HG03139 (cell line): ENCODE results near the gene YTHDC2.

Experiments used
- ATAC-seq: cut with Tn5 transposase; IDR thresholded peaks from one replicate; pipeline ENCODE4 v1.9.1; 2021; ENCODE audit not compliant: unreplicated experiment

YTHDC2 gene

GRCh38 chr5:113519412-113519811 lies 5.9 kb downstream of the YTHDC2 start:
- ATAC-seq = no peak

DNA sequence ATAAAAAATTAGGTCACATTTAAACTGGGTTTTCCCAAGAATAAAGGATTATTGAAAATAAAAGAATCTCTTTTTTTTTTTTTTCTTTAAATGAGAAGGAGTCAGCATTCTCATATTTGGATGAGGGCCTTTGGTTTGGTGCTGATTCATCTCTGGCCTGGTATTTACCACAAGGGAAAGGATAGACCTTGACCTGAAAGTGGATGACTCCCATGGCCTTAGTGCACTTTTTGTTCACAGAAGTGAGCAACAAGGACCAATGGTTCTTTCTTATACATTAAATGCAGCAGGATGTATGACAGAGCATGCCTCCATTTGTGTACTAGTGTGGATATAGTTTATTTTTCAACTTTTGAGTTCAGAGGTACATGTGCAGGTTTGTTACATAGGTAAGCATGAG lies 6.9 kb downstream of the YTHDC2 start:
- peak; percentile 60 for ATAC-seq

DNA sequence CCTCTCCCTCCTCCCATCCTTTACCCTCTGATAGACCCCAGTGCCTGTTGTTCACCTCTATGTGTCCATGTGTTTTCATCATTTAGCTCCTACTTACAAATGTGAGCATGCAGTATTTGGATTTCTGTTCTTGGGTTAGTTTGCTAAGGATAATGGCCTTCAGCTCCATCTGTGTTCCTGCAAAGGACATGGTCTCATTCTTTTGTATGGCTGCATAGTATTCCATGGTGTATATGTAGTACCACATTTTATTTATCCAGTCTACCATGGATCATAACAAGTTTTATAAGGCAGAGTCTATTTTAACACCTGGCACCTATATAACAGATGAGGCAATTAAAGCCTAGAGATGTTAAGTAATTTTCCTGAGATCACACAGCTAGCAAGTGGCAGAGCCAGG lies 7.4 kb downstream of the YTHDC2 start:
- ATAC-seq = no peak

GRCh38 chr5:113523168-113523567 lies 9.7 kb downstream of the YTHDC2 start:
- no peak for ATAC-seq

DNA sequence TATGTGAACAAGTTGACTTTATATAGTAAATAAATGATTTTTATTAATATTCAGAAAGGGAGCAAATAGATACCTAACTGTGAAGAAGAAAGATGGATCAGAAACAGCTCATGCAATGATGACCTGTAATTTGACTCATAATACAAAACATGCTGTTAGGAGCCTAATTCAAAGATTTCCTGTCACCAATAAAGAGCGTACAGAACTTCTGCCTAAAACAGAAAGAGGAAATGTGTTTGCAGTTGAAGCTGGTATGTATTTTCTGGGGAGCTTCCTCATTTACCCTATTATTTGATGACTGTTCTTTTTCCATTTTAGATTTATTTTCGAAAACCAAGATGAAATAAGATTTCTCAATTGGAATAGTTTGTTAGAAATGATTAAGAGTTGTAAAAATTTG lies 11.4 kb downstream of the YTHDC2 start:
- ATAC-seq = peak; percentile 66

DNA sequence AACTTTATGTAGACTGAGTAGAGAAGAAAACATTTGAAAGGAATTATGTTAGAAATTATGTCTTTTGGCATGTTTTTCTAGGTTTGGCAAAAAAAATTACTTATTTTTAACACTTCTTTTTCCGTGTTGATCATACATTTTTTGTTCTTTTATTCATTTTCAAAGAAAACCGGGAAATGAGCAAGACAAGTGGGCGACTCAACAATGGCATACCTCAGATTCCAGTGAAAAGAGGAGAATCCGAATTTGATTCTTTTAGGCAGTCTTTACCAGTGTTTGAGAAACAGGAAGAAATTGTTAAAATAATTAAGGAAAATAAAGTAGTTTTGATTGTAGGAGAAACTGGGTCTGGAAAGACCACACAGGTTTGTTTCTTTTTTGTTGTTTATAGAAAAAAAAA lies 12.9 kb downstream of the YTHDC2 start:
- ATAC-seq = no peak

DNA sequence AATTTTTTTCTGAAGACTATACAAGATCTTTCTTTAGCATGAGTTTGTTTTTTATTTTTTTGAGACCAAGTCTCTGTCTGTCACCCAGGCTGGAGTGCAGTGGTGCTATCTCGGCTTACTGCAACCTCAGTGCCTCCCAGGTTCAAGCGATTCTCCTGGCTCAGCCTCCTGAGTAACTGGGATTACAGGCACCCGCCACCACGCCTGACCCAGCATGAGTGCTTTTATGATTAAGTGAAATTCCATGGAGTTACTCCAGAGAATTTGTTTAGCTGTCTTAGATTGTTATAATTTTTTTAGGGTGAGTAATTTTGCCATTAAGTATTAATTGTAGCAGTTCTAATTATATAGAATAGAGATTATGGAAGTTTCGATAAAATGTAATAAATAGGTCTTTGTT lies 14.3 kb downstream of the YTHDC2 start:
- ATAC-seq = no peak

GRCh38 chr5:113531481-113532159 lies 18.1 kb downstream of the YTHDC2 start:
- no peak for ATAC-seq

- no peak for ATAC-seq
These were observed 24.8 kb downstream of the YTHDC2 start for GRCh38 chr5:113538313-113538712.

GRCh38 chr5:113546703-113547183 lies 33.2 kb downstream of the YTHDC2 start:
- no peak for ATAC-seq

DNA sequence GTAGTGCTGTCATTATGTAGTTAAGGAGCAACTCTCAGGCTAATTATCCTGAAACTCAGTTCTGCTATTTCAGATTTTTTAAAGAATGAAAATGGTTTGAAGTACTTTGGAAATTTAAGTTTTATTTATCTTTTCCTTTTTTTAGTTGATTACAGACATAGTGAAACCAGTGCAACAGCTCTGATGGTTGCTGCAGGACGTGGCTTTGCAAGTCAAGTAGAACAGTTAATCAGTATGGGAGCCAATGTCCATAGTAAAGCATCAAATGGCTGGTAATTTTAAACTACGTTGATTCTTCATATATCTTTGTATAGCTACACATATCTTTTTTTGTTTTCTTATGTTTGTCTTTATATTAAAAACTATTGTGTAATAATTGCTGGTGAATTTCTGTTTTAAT lies 34.9 kb downstream of the YTHDC2 start:
- peak; percentile 95 for ATAC-seq

GRCh38 chr5:113552137-113552536 lies 38.6 kb downstream of the YTHDC2 start:
- ATAC-seq = no peak

DNA sequence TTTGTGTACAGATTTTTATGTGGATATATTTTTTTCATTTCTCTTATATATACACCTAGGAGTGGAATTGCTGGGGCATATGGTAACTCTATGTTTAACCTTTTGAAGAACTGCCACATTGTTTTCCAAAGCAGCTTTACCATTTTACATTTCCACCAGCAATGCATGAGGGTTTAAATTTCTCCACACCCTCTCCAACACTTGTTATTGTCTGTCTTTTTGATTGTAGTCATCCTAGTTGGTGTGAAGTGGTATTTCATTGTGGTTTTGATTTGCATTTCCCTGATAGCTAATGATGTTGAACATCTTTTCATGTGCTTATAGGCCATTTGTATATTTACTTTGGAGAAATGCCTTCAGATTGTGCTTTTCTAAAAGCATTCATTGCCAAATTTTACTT lies 39.1 kb downstream of the YTHDC2 start:
- no peak for ATAC-seq

DNA sequence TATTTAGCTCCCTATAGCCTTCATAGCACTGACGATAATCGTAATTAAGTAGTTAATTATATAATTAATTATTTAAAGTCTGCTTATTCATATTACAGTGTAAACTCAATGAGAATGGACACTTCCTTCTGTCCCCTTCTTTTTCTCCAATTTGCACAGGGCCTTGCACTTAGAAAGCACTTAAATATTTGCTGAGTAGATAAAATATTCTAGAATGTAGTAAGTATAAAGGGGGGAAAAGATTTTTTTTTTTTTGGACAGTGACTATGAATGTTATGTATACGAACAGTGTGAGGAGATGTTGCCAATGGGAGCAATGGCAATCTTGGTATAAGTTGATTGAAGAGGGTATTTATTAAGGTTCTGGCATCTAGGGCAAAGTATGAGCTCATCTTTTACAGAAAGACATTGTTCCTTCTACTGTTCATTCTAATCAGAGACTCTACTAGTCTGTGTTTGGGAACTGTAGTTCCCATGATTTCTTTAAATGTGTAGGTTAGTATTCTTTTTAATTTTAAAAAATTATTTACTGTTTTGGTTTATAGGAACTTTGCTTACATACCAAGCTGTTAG lies 49.4 kb downstream of the YTHDC2 start:
- ATAC-seq = no peak

- no peak for ATAC-seq
These were observed 55.9 kb downstream of the YTHDC2 start for GRCh38 chr5:113569396-113569795.

GRCh38 chr5:113572716-113573115 lies 59.2 kb downstream of the YTHDC2 start:
- ATAC-seq = no peak

GRCh38 chr5:113574417-113574816 lies 60.9 kb downstream of the YTHDC2 start:
- no peak for ATAC-seq

- no peak for ATAC-seq
These were observed 61.6 kb downstream of the YTHDC2 start for GRCh38 chr5:113575074-113575473.

DNA sequence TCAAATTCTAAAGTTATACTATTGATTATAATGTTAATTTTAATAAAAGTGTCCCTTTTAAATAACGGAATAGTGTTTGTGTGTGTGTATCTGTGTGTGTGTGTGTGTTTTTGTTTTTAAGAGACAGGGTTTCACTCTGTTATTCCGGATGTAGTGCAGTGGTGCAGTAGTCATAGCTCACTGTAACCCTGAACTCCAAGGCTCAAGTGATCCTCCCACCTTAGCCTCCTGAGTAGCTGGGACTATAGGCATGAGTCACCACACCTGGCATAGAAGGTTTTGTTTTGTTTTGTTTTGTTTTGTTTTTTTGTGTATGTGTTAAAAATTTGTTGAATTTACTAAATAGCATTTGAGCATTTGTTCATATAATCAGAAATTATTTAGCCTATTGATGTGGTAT lies 64.6 kb downstream of the YTHDC2 start:
- ATAC-seq = no peak

DNA sequence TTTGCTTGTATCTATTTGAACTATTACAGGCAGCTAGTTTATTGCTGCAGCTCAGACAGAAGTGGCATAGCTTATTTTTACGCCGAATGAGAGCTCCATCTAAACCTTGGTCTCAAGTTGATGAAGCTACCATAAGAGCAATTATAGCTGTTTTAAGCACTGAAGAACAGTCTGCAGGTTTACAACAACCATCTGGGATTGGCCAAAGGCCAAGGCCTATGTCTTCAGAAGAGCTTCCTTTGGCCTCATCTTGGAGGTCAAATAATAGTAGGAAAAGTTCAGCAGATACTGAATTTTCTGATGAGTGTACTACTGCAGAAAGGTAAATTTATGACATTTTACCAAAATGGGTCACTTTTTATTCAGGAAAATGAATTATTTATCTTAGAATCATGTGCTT lies 67.9 kb downstream of the YTHDC2 start:
- no peak for ATAC-seq

DNA sequence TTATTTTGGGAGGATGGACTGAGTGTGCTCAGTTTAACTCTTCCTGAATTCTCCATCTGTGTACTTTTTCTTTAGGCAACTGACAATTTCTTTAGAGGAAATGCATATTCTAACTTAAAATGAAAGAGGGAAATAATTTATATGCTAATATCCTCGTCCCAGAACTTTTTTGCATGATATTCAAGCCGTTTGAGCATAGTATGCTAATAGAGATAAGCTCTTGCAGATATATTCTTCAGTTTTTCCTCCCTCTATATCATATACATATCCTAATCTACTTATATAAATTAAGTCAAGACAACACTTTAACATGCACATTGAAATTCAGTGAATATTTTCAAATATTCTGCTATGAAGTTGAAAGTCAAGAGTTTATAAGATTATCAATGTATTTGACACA lies 84.7 kb downstream of the YTHDC2 start:
- ATAC-seq = no peak

- ATAC-seq = no peak
These were observed 85.4 kb downstream of the YTHDC2 start for GRCh38 chr5:113598926-113599325.
